HepG2 (cell line): ENCODE data around the gene SLC25A19. TPM values are rescaled to one million over a fixed set of nuclear protein-coding genes. Genes with fewer than 3 reads are reported as not detected.
A peak's percentile ranks its signal among the peaks of the same experiment; 100 is the strongest.

Source experiments
- ATAC-seq: fragments of 200-7000 bp; cut with Tn5 transposase; 3 replicates; pipeline ENCODE4 v1.9.1; 2020; ENCODE audit warnings: mild to moderate bottlenecking, moderate library complexity
- BruUV-seq: library from RNA; stranded (reverse); fragments of 400-500 nt; replicated peaks from 2 replicates; lab custom pipeline; 2021; lab: Mats Ljungman, UMichigan
- CTCF ChIA-PET: fragments of 300-600 bp; formaldehyde crosslinking; extraction: SDS; loops from one replicate; lab custom pipeline; 2021; ENCODE audit warnings: low total read pairs, inconsistent platforms, low intra/inter-chr PET ratio; lab: Yijun Ruan, JAX
- POLR2A ChIA-PET: fragments of 350-600 bp; sonication (Branson Sonifier 250); formaldehyde crosslinking; loops from one replicate; lab custom pipeline; 2020; ENCODE audit warnings: antibody characterized with exemption, inconsistent platforms; lab: Yijun Ruan, JAX
- DNase-seq: peaks from one replicate; pipeline ENCODE4 v3.0.0-alpha.2; 2015; ENCODE audit warnings: low spot score
- FAIRE-seq: peaks from 3 replicates; lab custom pipeline; 2011; peaks lifted over from hg19 to GRCh38; lab: Jason Lieb, UNC
- H2AFZ ChIP-seq: one replicate; pipeline ENCODE4 v1.6.1; 2011; ENCODE audit warnings: low read length, inconsistent platforms
- H3K27ac ChIP-seq: fragments of 300-600 bp; 3 replicates; pipeline ENCODE4 v1.8.0; 2011; ENCODE audit warnings: mixed run types, mild to moderate bottlenecking, mixed read lengths, low read length, inconsistent platforms; ENCODE audit not compliant: insufficient read depth; ENCODE audit errors: extremely low read length
- H3K27me3 ChIP-seq, 2 experiments: fragments of 200-600 bp in 1 of 2; 2 replicates in 1 of 2; 3 replicates in 1 of 2; pipeline versions ENCODE4 v1.6.0 to v1.8.0; 2011; ENCODE audit warnings: low read length in 2 of 2, mild to moderate bottlenecking in 2 of 2, moderate library complexity in 2 of 2, inconsistent platforms in 1 of 2; ENCODE audit not compliant: insufficient read depth in 2 of 2, control insufficient read depth in 1 of 2
- H3K36me3 ChIP-seq, 2 experiments: fragments of 200-600 bp in 1 of 2; replicated peaks in 1 of 2; 2 replicates in 1 of 2; 3 replicates in 1 of 2; pipeline versions ENCODE4 v1.5.1 to v1.8.0; 2011; ENCODE audit warnings: low read length in 2 of 2, inconsistent platforms in 1 of 2; ENCODE audit not compliant: insufficient read depth in 2 of 2, control insufficient read depth in 1 of 2
- H3K4me1 ChIP-seq: 2 replicates; pipeline ENCODE4 v1.5.1; 2012; ENCODE audit warnings: low read length, inconsistent platforms; ENCODE audit not compliant: insufficient read depth
- H3K4me2 ChIP-seq: 2 replicates; pipeline ENCODE4 v1.6.0; 2011; ENCODE audit warnings: low read depth, low read length, inconsistent platforms
- H3K4me3 ChIP-seq, 3 experiments: fragments of 200-600 bp in 1 of 3; sonication (generic), shearing (Covaris generic) in 1 of 3; replicated peaks in 1 of 3; 2 replicates each; pipeline ENCODE4 v1.5.1; 2011 to 2016; ENCODE audit warnings: low read length in 3 of 3, inconsistent platforms in 2 of 3, low read depth in 2 of 3, mild to moderate bottlenecking in 2 of 3, control low read depth in 1 of 3, mixed read lengths in 1 of 3; ENCODE audit not compliant: insufficient read depth in 1 of 3
- H3K79me2 ChIP-seq: one replicate; pipeline ENCODE4 v1.6.1; 2011; ENCODE audit warnings: low read length, inconsistent platforms; ENCODE audit not compliant: insufficient read depth
- H3K9ac ChIP-seq: 2 replicates; pipeline ENCODE4 v1.6.0; 2011; ENCODE audit warnings: mild to moderate bottlenecking, low read depth, low read length, inconsistent platforms; ENCODE audit not compliant: insufficient read depth
- H3K9me3 ChIP-seq: 2 replicates; pipeline ENCODE4 v1.5.1; 2012; ENCODE audit warnings: mild to moderate bottlenecking, low read length
- H4K20me1 ChIP-seq: 2 replicates; pipeline ENCODE4 v1.6.0; 2011; ENCODE audit warnings: inconsistent platforms, mild to moderate bottlenecking, low read length, moderate library complexity; ENCODE audit not compliant: insufficient read depth
- AGO2 ChIP-seq: fragments of 200-400 bp; formaldehyde crosslinking; optimal IDR thresholded peaks from 2 replicates; pipeline ENCODE3; 2017; ENCODE audit warnings: mild to moderate bottlenecking, low read depth, low read length, moderate library complexity
- RBM22 ChIP-seq: fragments of 200-400 bp; formaldehyde crosslinking; optimal IDR thresholded peaks from 2 replicates; pipeline ENCODE3; 2017; ENCODE audit warnings: mild to moderate bottlenecking, low read length, moderate library complexity
- TOPORS ChIP-seq: sonication (generic); formaldehyde crosslinking; IDR thresholded peaks from 2 replicates; pipeline ENCODE4 v1.8.0; 2023; ENCODE audit warnings: mild to moderate bottlenecking, missing genetic modification reagents
- ZNF687 ChIP-seq: sonication (generic); formaldehyde crosslinking; IDR thresholded peaks from 2 replicates; pipeline ENCODE4 v1.5.1; 2020; ENCODE audit warnings: mild to moderate bottlenecking, missing genetic modification reagents, moderate library complexity
- WGBS: methylation state at CpG from one replicate; pipeline ENCODE4 v1.1.6; 2017; ENCODE audit warnings: low lambda C conversion rate; 5-methylcytosine and 5-hydroxymethylcytosine counted together
- in situ Hi-C: cut with HindIII; loops from 2 replicates; pipeline ENCODE4 v1.10.0; 2017; ENCODE audit warnings: low pct_unique_long_range_greater_than_20kb; ENCODE audit not compliant: extremely low pct_ligation_motif_present
- intact Hi-C: fragments of 100-400 bp; cut with micrococcal nuclease; formaldehyde crosslinking; loops from one replicate; pipeline ENCODE4 v1.10.0; 2022; ENCODE audit not compliant: unreplicated experiment
- polyA plus RNA-seq, 8 experiments: library from polyadenylated mRNA; depleted of rRNA in 3 of 8; stranded (reverse) in 7 of 8; unstranded in 1 of 8; fragments of >200 nt; fragmentation: Illumina TruSeq in 4 of 8; extraction: Trizol in 4 of 8; gene quantifications; 2 replicates each; pipeline versions ENCODE4 v1.2.1 to v1.2.3, GENCODE V29; 2011 to 2016; ENCODE audit warnings: low read depth in 4 of 8, missing spikeins in 1 of 8, mixed read lengths in 1 of 8; ENCODE audit not compliant: insufficient read depth in 1 of 8
- total RNA-seq, 5 experiments: library from RNA; depleted of rRNA; stranded (reverse); fragments of >200 nt; fragmentation: Illumina TruSeq; extraction: Trizol; gene quantifications; 2 replicates each; pipeline ENCODE4 v1.2.3, GENCODE V29; 2016; ENCODE audit warnings: low read depth in 1 of 5

Gene SLC25A19
- total and polyA plus RNA-seq, 2 of the 13 experiments (the other 11 are each of a cell fraction or from before 2014, with no cell fraction given) = 24.4 to 41.4 TPM

DNA sequence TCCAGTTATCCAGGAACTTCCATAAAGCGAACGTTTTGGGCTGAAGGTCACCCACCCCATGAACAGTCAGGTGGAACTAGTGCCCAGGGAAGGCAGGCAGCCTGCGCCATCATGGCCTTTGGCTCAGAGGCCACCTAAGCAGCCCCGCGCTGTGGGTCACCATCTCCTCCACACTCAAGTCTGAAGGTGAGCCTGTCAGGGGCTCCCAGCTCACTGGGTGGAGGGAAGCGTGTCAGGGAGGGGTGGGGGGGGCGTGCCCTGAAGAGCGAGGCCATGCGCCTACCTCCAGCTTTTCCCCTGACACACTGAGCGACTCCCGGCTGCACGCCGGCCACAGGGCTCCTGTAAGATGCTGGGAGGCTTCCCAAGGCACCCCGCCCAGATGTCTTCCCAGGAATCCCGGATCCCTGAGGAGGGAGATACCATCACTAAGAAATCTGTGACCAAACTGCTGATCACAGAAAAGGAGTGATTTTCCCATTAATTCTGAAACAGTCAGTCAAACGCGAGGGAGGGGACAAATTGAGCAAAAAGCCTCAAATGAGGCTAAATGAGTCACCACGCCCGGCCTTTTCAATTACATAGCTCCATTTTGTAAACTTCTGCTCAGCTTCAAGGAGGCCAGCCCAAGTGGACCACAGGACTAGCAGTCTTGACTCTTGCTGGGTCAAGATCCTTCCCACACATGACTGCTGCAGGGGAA is 26.5 kb upstream of the SLC25A19 start:
- Histone ChIP-seq H3K4me1 (peaks cover 33% of the 10 kb centered on the region), H3K27ac (no peak overlapping the region), H3K4me2 (no peak overlapping the region), H3K27me3 (no peaks in the 10 kb centered on the region), H3K9me3 (no peaks in the 10 kb centered on the region), H4K20me1 (no peaks in the 10 kb centered on the region), H3K9ac (no peak overlapping the region), H3K79me2 (no peaks in the 10 kb centered on the region), H3K36me3 (peaks cover 11 to 28% of the 10 kb centered on the region in 2 experiments)
- in situ Hi-C loops = loop anchor here (5.0 kb wide), 1 partner anchor 97 kb away; no protein-coding TSS in a partner anchor
- POLR2A ChIA-PET = interaction anchor here (0.6 to 2.8 kb wide), 8 partner anchors 7 to 90 kb away, joined by 3 to 14 read pairs (median 6); partner anchors contain the start of genes GRB2 and SLC25A19
- FAIRE-seq (no peak), ATAC-seq (no peak), DNase-seq (no peak)
- CTCF ChIA-PET = no interaction called here
- no TSS peak for BruUV-seq
- WGBS = 92% methylated on average over 14 of the region's 19 CpGs
- TF ChIP-seq ZNF687 (CRISPR knock-in tag) (peak; percentile 23), AGO2 (peak; percentile 60), RBM22 (peak; percentile 13), TOPORS (CRISPR knock-in tag) (no peak)
- TF ChIP-seq, all 625 proteins: peak for 3
- H2AFZ ChIP-seq = no peak overlapping the region
- intact Hi-C loops = loop anchor here (1.0 kb wide), 1 partner anchor 36 kb away; no protein-coding TSS in a partner anchor
- no peak overlapping the region for H3K4me3 ChIP-seq
